ENCODE measurements around the gene TMPRSS12.
"Not testable (repeated sequence)": the region's sequence is repeated elsewhere in the genome, so short reads cannot be mapped to it uniquely, and the experiment has no call there.

TMPRSS12 gene

DNA sequence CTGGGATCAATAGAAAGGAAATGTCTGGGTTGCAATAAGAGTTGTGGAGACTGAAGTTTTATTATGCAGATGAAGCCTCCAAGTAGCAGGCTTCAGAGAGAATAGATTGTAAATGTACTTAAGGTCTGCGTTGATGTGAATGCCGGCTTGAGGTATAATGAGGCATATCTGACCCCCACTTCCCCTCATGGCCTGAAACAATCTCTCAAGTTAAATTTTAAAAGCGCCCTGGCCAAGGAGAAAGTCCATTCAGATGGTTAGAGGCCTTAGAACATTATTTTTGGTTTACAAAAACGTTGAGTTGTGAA is 81.4 kb downstream of the TMPRSS12 start:
- DNase-seq (ENCODE audit: low read depth, low spot score) = no peak

DNA sequence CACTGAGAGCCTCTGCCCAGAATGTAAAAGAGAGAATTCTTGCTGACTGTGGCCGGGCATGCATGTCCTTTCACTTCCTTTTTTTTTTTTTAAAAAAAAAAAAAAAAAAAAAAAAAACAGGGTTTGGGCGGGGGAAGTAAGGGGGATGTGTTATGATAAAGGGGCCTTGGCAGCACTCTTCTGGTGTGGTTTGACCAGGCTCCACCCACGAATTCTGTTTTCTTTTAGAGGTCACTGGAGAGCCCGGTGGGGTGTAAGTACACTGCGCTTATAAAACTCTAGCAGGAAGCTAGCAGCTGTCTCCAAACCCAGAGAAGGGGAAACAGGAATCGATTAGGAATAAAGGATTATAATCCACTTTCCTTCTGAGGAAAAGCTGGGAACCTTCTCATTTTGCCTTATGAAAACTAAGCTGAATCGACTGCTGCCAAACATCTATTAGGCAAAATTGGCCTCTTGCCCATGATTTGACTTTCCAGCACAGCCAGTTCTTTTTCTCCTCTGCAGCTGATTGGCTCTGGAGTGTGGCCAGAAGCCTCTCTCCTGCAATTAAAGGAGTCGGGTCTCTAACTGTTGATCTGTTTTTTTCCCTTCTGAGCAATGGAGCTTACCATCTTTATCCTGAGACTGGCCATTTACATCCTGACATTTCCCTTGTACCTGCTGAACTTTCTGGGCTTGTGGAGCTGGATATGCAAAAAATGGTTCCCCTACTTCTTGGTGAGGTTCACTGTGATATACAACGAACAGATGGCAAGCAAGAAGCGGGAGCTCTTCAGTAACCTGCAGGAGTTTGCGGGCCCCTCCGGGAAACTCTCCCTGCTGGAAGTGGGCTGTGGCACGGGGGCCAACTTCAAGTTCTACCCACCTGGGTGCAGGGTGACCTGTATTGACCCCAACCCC is 82.0 kb downstream of the TMPRSS12 start:
- H3K4me3 ChIP-seq (ENCODE audit: low read length) = peak overlapping the region; percentile 47
- peak; percentile 61 for DNase-seq (ENCODE audit: low read depth, low spot score)

More for the DNA sequence above, 81.4 kb downstream of the TMPRSS12 start:
- H3K4me3 ChIP-seq (ENCODE audit: low read length) = peak overlapping the region; percentile 47

DNA sequence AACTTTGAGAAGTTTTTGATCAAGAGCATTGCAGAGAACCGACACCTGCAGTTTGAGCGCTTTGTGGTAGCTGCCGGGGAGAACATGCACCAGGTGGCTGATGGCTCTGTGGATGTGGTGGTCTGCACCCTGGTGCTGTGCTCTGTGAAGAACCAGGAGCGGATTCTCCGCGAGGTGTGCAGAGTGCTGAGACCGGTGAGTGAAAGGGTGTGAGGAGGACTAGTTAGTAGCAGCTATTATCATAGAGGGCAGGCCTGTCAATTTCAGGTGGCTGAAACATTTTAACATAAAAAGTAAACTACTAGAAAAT is 82.6 kb downstream of the TMPRSS12 start:
- DNase-seq (ENCODE audit: low read depth, low spot score) = peak; percentile 84
- H3K4me3 ChIP-seq (ENCODE audit: low read length) = peak overlapping the region; percentile 47

DNA sequence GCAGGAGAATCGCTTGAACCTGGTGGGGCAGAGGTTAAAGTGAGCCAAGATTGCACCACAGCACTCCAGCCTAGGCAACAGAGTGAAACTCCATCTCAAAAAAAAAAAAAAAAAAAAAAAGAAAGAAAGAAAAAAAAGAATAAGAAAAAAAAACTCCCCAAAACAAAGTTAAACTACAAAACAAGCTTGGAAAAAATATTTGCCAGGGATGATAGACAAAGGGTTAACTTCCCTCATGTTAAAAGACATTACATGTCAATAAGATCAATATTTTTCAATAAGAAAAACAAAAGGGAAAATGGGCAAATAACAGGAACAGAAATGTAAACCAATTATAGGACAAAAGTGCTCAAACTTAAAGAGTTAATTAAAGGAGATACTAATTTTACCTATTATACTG is 83.2 kb downstream of the TMPRSS12 start:
- H3K4me3 ChIP-seq (ENCODE audit: low read length) = no peak overlapping the region

DNA sequence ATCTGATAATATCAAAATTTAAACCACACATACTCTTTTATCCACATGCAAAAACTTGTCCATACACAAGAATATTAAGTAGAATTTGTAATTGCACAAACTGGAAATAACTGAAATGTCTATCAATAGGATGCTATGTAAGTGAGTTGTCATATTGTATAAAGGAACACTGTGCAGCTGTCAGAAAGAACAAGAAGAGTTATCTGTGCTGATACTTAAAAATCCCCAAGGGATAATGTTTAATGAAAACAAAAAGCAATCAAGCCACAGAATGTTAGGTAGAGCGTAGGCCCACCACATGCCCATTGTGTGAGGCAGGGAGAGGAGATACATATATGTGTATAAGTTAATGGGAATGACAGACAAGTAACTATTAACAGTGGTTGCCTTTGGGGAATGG is 83.7 kb downstream of the TMPRSS12 start:
- H3K4me3 ChIP-seq (ENCODE audit: low read length) = no peak overlapping the region
- DNase-seq (ENCODE audit: low read depth, low spot score) = no peak

More for the DNA sequence above, 83.2 kb downstream of the TMPRSS12 start:
- DNase-seq (ENCODE audit: low read depth, low spot score) = no peak

DNA sequence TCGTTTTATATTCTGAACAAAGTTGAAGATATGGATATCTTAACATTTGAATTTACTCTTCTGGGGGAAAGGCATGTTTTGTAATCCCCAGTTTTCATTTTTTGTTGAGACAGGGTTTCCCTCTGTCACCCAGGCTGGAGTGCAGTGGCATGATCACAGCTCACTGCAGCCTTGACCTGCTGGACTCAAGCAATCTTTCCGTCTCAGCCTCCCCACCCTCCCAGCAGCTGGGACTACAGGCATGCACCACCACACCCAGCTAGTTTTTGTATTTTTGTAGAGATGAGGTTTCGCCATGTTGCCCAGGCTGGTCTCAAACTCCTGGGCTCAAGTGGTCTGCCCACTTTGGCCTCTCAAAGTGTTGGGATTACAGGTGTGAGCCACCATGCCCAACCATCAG is 84.2 kb downstream of the TMPRSS12 start:
- H3K4me3 ChIP-seq (ENCODE audit: low read length) = not testable (repeated sequence)

DNA sequence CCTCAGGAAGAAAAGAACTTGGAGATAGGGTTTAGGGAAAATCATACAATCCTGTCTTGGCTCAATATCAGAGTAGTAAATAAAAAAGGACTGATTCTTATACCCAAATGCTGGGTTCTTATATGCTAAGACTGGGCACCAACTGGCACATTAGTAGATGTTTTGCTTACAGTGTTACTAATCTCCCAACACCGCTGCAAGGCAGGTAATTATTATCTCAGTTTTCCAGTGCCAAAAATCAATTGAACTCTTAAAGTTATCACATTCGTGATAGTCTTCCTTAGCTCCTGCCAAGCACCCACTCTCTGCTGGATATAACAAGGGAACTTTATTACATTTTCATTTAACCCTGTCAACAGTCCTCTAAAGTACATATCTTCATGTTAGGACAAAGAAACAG is 84.6 kb downstream of the TMPRSS12 start:
- DNase-seq (ENCODE audit: low read depth, low spot score) = no peak
- H3K4me3 ChIP-seq (ENCODE audit: low read length) = no peak overlapping the region

More for the DNA sequence above, 84.2 kb downstream of the TMPRSS12 start:
- not testable (repeated sequence) for DNase-seq (ENCODE audit: low read depth, low spot score)

DNA sequence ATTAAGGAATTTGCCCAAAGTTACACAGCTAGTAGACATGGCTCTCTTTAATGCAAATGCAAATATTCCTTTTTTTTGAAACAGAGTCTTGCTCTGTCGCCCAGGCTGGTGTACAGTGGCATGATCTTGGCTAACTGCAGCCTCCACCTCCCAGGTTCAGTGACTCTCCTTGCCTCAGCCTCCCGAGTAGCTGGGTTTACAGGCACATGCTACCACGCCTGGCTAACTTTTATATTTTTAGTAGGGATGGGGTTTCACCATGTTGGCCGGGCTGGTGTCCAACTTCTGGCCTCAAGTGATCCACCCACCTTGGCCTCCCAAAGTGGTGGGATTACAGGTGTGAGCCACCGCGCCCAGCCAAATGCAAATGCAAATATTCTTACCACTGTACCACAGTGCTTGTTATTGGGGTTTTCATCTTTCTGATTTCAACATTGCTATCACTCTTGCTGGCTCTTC is 85.1 kb downstream of the TMPRSS12 start:
- H3K4me3 ChIP-seq (ENCODE audit: low read length) = no peak overlapping the region
- no peak for DNase-seq (ENCODE audit: low read depth, low spot score)

DNA sequence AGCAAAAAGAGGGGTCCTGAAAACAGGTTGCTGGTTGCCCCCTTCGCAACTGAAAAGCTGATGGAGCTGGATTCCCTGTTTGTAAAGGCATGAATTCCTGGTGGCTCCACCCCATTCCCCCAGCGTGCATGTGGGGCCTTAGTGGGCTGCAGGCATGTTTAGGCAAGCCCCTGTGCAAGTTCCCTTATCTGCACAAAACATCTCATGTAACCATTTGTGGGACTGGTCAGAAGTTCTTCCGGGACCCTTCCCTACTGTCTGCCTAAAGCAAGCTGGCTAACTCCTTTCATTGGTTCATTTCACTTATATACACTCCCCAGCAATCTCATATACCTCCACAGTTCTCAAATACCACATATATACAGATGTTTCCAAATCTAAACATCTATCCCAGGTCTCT is 85.7 kb downstream of the TMPRSS12 start:
- DNase-seq (ENCODE audit: low read depth, low spot score) = no peak
- H3K4me3 ChIP-seq (ENCODE audit: low read length) = no peak overlapping the region

DNA sequence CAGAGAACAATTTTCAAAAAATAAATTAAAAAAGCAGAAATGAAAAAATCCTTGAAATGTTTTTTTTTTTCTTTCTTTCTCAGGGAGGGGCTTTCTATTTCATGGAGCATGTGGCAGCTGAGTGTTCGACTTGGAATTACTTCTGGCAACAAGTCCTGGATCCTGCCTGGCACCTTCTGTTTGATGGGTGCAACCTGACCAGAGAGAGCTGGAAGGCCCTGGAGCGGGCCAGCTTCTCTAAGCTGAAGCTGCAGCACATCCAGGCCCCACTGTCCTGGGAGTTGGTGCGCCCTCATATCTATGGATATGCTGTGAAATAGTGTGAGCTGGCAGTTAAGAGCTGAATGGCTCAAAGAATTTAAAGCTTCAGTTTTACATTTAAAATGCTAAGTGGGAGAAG is 87.1 kb downstream of the TMPRSS12 start:
- no peak for DNase-seq (ENCODE audit: low read depth, low spot score)
- no peak overlapping the region for H3K4me3 ChIP-seq (ENCODE audit: low read length)

DNA sequence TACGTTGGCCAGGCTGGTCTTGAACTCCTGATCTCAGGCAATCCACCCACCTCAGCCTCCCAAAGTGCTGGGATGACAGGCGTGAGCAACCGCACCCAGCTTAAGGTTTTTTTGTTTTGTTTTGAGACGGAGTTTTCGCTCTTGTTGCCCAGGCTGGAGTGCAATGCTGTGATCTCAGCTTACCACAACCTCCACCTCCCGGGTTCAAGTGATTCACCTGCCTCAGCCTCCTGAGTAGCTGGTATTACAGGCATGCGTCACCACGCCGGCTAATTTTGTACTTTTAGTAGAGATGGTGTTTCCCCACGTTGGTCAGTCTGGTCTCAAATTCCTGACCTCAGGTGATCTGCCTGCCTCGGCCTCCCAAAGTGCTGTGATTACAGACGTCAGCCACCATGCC is 87.8 kb downstream of the TMPRSS12 start:
- not testable (repeated sequence) for H3K4me3 ChIP-seq (ENCODE audit: low read length); DNase-seq (ENCODE audit: low read depth, low spot score)

DNA sequence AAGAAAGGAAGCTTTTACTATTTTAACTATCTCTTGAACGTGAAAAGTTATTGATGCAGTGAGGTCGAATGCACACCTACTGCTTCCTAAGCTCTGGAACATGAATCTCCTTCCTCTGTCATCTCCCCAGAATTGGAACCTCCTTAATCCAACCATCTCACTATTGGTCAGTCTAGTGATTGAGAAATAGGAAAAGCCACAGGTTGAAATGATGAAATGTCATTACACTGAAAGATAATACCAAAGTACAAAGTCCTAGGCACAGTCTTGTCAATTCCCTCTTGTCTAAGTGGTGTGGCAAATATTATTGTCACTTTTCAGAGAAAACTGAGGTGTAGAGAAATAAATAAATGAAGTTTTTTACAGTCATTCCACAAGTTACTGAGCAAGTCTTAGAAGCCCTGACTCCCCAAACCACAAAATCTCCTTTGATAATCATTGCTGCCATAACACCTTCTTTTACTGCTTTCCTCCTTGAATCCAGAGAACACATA is 90.1 kb downstream of the TMPRSS12 start:
- no peak for DNase-seq (ENCODE audit: low read depth, low spot score)
- no peak overlapping the region for H3K4me3 ChIP-seq (ENCODE audit: low read length)

DNA sequence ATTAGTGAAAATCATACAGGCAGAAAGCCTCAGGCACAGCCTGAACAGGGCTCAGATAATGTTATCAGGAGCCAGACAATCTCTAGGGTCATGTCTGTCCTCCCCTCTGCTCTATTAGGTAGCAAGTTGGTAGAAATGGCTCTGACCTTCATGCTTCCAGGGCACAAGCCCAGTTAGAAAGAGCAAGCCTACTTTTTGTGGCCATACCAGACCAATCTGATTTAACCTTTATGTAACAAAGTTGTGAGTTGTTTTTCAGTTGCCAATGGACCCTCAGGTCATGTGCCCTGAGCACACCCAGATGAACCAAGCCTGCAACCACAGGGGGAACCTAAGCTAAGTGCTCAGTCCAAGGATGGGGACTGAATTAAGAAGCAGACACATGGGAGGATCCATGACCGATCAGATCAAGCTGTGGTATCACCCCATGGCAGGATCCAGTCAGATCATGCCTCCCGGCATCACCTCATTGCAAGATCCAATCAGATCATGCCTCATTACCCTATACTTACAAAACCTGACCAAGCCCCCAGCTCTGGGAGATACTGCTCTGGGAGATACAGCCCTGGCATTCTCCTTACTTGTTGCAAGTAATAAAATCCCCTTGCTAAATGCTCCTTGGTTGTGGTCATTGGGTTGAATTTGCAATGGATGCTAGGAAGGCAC is 90.9 kb downstream of the TMPRSS12 start:
- no peak overlapping the region for H3K4me3 ChIP-seq (ENCODE audit: low read length)
- DNase-seq (ENCODE audit: low read depth, low spot score) = peak; percentile 15

DNA sequence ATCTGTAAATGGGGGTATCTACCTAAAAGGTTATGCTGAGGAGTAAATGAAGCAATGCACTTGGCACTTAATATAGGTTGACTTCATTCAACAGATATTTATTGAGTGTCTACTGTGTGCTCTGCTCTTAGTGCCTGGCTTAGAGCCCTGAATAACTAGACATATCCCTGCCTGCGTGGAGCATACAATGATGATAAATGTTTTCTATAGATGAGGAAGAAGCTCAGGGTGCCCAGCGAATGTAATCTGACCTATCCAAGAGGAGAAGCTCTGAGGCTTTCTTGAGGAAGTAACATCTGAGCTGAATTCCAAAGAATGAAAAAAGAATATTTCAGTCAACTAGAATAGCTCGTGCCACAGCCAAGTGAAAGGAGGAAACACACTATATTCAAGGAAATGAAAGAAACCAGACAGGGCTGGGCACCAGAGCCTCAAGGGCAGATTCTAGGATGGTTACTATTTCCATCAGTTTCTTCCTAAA is 91.7 kb downstream of the TMPRSS12 start:
- no peak for DNase-seq (ENCODE audit: low read depth, low spot score)
- no peak overlapping the region for H3K4me3 ChIP-seq (ENCODE audit: low read length)

DNA sequence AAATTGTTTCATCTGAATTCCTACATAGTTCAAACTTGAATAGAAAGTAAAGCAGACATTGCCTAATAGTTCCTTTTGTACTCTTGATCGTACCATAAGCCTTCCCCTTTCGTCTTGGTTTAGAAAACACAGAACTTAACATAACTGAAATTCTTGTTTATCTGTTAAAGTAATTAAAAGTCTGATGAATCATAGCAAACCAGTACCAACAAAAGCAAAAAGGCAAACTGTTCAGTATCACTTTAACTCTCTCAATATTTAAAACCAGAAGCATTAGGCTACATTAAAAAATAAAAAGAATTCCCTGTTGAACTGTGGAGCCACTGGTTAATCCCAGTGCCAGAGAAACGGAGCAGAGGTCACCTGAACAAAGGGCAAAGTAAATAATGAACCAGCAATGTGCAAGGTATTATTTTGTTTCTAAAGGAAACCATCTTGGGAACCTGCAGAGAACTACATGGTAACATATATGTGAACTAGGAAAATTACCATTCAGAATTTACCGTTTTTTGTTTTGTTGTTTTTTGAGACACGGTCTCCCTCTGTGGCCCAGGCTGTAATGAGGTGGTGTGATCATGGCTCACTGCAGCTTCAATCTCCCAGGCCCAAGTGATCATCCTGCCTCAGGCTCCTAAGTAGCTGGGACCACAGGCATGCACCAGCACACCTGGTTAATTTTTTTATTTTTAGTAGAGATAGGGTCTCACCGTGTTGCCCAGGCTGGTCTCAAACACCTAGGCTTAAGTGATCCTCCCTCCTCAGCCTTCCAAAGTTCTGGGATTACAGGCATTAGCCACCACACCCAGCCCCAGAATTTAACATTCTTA is 92.5 kb downstream of the TMPRSS12 start:
- no peak for DNase-seq (ENCODE audit: low read depth, low spot score)
- H3K4me3 ChIP-seq (ENCODE audit: low read length) = no peak overlapping the region

DNA sequence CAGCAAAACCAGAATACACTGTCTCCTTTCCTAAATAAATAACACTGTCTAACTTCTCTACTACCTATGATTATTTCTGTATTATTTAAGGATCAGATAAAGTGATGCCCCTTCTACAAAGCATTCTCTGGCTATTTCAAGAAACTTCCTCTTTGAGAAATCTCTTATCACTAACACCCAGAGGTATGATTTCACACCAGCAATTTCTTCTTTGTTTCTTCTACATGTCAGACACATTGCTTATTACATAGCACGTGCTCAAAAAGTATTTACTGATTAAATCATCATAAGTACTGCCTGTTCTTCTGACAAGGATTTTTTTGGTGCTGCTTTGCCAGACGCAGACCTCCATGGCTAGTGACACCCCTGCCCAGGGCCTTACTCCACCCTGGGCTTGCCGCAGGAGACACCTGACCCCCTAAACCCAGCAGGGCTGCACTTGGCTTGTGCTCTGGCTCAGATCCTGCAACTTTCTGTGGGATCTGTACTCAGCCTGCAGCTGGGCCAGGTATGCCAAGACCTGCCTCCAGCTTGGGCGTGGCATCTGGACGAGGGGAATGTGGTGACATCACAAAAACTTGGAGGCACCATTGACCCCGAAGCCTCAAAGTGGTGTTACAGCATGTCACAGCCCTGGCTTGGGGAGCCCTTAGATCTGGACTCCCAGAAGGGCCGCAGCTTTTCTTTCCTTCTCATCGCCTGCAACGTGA is 94.2 kb downstream of the TMPRSS12 start:
- H3K4me3 ChIP-seq (ENCODE audit: low read length) = no peak overlapping the region
- no peak for DNase-seq (ENCODE audit: low read depth, low spot score)

Data from Jurkat, Clone E6-1 (cell line).